Measurements from ENCODE around the gene PRELID1.

The PRELID1 gene

GRCh38 chr5:177265395-177265794 lies 38.2 kb upstream of the PRELID1 start:
- H3K4me3 Mint-ChIP-seq, result no peak overlapping the region
- no peak for TF ChIP-seq CTCF (IDR thresholded peaks at IDR 0.05; ENCODE audit: unreplicated experiment in 3 of 3)
- H3K27ac Mint-ChIP-seq, result no peak overlapping the region
- no peaks in the 10 kb centered on the region for H3K9me3 Mint-ChIP-seq
- peaks cover 76% of the 10 kb centered on the region for H3K36me3 Mint-ChIP-seq (ENCODE audit: low read depth)
- H3K27me3 Mint-ChIP-seq (ENCODE audit: low read depth), result no peaks in the 10 kb centered on the region
- no peaks in the 10 kb centered on the region for H3K4me1 Mint-ChIP-seq

- Mint-ChIP-seq H3K27ac (no peak overlapping the region), H3K27me3 (ENCODE audit: low read depth) (no peaks in the 10 kb centered on the region), H3K36me3 (ENCODE audit: low read depth) (peaks cover 83% of the 10 kb centered on the region)
Observed at GRCh38 chr5:177269232-177269895, 34.2 kb upstream of the PRELID1 start.

GRCh38 chr5:177269976-177270375 lies 33.6 kb upstream of the PRELID1 start:
- Mint-ChIP-seq H3K9me3 (no peaks in the 10 kb centered on the region), H3K4me3 (no peak overlapping the region), H3K27me3 (ENCODE audit: low read depth) (no peaks in the 10 kb centered on the region), H3K27ac (no peak overlapping the region), H3K36me3 (ENCODE audit: low read depth) (peaks cover 83% of the 10 kb centered on the region), H3K4me1 (no peaks in the 10 kb centered on the region)
- TF ChIP-seq CTCF (IDR thresholded peaks at IDR 0.05; ENCODE audit: unreplicated experiment in 3 of 3), result no peak

More at GRCh38 chr5:177269232-177269895, 34.2 kb upstream of the PRELID1 start:
- TF ChIP-seq CTCF (IDR thresholded peaks at IDR 0.05; ENCODE audit: unreplicated experiment in 3 of 3), result no peak
- H3K4me3 Mint-ChIP-seq, result no peak overlapping the region
- no peaks in the 10 kb centered on the region for H3K9me3 Mint-ChIP-seq
- no peaks in the 10 kb centered on the region for H3K4me1 Mint-ChIP-seq

- Mint-ChIP-seq H3K4me1 (no peaks in the 10 kb centered on the region), H3K36me3 (ENCODE audit: low read depth) (peaks cover 80% of the 10 kb centered on the region), H3K27me3 (ENCODE audit: low read depth) (no peaks in the 10 kb centered on the region), H3K9me3 (no peaks in the 10 kb centered on the region), H3K4me3 (no peak overlapping the region), H3K27ac (no peak overlapping the region)
- TF ChIP-seq CTCF (IDR thresholded peaks at IDR 0.05; ENCODE audit: unreplicated experiment in 3 of 3), result no peak
Observed at GRCh38 chr5:177270653-177271052, 32.9 kb upstream of the PRELID1 start.

- H3K9me3 Mint-ChIP-seq, result no peaks in the 10 kb centered on the region
- peaks cover 76% of the 10 kb centered on the region for H3K36me3 Mint-ChIP-seq (ENCODE audit: low read depth)
- H3K4me1 Mint-ChIP-seq, result no peaks in the 10 kb centered on the region
- H3K27ac Mint-ChIP-seq, result no peak overlapping the region
- no peaks in the 10 kb centered on the region for H3K27me3 Mint-ChIP-seq (ENCODE audit: low read depth)
- no peak for TF ChIP-seq CTCF (IDR thresholded peaks at IDR 0.05; ENCODE audit: unreplicated experiment in 3 of 3)
- H3K4me3 Mint-ChIP-seq, result no peak overlapping the region
Observed at GRCh38 chr5:177271113-177271512, 32.5 kb upstream of the PRELID1 start.

GRCh38 chr5:177275883-177276282 lies 27.7 kb upstream of the PRELID1 start:
- Mint-ChIP-seq H3K27me3 (ENCODE audit: low read depth) (no peaks in the 10 kb centered on the region), H3K4me1 (no peaks in the 10 kb centered on the region), H3K9me3 (no peaks in the 10 kb centered on the region), H3K4me3 (no peak overlapping the region), H3K27ac (no peak overlapping the region), H3K36me3 (ENCODE audit: low read depth) (peaks cover 75% of the 10 kb centered on the region)
- TF ChIP-seq CTCF (IDR thresholded peaks at IDR 0.05; ENCODE audit: unreplicated experiment in 3 of 3), result no peak
